K562 treated with DMSO at 1 percent for 4 hours (cell line): ENCODE measurements around the gene GRIA1. TPM values are rescaled to one million over a fixed set of nuclear protein-coding genes. Genes with fewer than 3 reads are reported as not detected.

Experiments
- total RNA-seq: library from RNA; unstranded; fragments of 300-600 nt; gene quantifications from 2 replicates; pipeline ENCODE4 v1.2.3, GENCODE V29; 2022; ENCODE audit not compliant: insufficient read depth

Gene GRIA1
- not detected in 2 replicates for total RNA-seq

DNA sequence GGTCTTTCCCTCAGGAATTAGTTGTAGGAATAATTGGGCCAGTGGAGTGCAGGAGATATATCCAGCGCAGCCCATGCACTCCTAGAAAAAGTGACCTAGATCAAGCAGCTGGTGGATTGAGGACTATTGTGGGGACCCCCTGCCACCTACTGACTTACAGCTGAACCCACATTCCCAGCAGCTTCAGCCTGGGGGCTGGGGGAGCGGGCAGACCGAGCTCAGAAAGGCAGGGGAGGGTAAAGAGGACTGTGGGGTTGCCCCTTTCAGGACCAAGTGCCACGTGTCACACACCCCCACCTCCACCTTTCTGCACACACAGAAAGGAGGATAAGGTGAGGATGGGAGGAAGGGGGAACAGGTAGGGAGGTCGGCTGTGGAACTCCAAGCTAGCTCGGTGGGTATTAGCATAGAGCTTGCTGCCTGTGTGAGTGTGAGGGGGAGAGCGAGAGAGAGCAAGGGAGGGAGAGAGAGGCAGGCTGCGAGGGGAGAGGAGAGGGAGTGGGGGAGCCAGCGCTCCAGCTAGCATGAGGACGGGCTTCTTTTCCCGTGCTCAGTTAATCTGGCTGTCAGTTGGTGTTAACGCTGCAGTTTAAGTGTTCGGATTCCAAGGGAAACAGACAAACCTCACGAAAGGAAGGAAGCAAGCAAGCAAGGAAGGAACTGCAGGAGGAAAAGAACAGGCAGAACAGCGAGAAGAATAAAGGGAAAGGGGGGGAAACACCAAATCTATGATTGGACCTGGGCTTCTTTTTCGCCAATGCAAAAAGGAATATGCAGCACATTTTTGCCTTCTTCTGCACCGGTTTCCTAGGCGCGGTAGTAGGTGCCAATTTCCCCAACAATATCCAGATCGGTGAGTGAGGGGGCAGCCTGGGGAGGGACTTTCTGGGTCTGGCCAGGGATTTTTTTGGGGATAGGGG, at the start of gene GRIA1:
Gene GRIA1, plus strand, starts transcription at position 553 of the 920 bp plus-strand sequence.

